ENCODE data around the gene SLC41A3. TPM values are rescaled to one million over a fixed set of nuclear protein-coding genes. Genes with fewer than 3 reads are reported as not detected.

Gene SLC41A3
- total and polyA plus RNA-seq, 2 of the 4 experiments (the other 2 are of a cell fraction), result 30.5 to 43.5 TPM

GRCh38 chr3:126065876-126066275 is 18.0 kb downstream of the SLC41A3 start:
- no peak overlapping the region for H3K4me3 ChIP-seq (ENCODE audit: insufficient read depth, low read depth, low read length)
- no peaks in the 10 kb centered on the region for H4K20me1 ChIP-seq (ENCODE audit: insufficient read depth, low read length)
- H2BK20ac ChIP-seq (ENCODE audit: low read depth, low read length), result no peak overlapping the region
- H3K9ac ChIP-seq (ENCODE audit: low read depth, low read length), result no peak overlapping the region
- in situ Hi-C loops (cut with MboI; ENCODE audit: low sequenced_read_pairs) (no loop called here), intact Hi-C loops (cut with micrococcal nuclease) (no loop called here), dilution Hi-C loops (cut with HindIII; ENCODE audit: low sequenced_read_pairs, unreplicated experiment) (no loop called here)
- no peak for TF ChIP-seq RFX5 (IDR thresholded peaks at IDR 0.05; ENCODE audit: low read depth, low read length)
- no peak overlapping the region for H3K27ac ChIP-seq (ENCODE audit: insufficient read depth, low read length)
- H3K9me3 ChIP-seq (ENCODE audit: control insufficient read depth, insufficient read depth, low read length), result no peaks in the 10 kb centered on the region
- H3K18ac ChIP-seq (ENCODE audit: low read depth, low read length), result no peak overlapping the region
- BruUV-seq (replicated peaks), result no TSS peak
- H4K91ac ChIP-seq (ENCODE audit: insufficient read depth, low read depth, low read length), result no peak overlapping the region
- no peak overlapping the region for H2AK9ac ChIP-seq (replicated peaks; ENCODE audit: low read depth, low read length, poor library complexity)
- no peaks in the 10 kb centered on the region for H3K79me1 ChIP-seq (ENCODE audit: low read depth in 1 of 2, low read length in 2 of 2)
- no peak overlapping the region for H2AFZ ChIP-seq (replicated peaks; ENCODE audit: low read length, poor library complexity)
- 100% methylated on average over 1 of the region's 3 CpGs; no CpG with 5 or more reads in 1 of the 2 experiments for WGBS, 2 experiments (ENCODE audit: extremely low coverage in 2 of 2, insufficient read length in 1 of 2)
- H3K4ac ChIP-seq (ENCODE audit: low read depth, low read length), result no peak overlapping the region
- no peak overlapping the region for H2BK5ac ChIP-seq (ENCODE audit: low read depth, low read length, poor library complexity, severe bottlenecking)
- ChIA-PET CTCF (no interaction called here), POLR2A (ENCODE audit: unreplicated experiment) (no interaction called here)
- DNase-seq, result no peak
- no peak for ATAC-seq (ENCODE audit: low read depth)
- H2BK120ac ChIP-seq (ENCODE audit: low read depth, low read length), result no peak overlapping the region
- no peak overlapping the region for H3K56ac ChIP-seq (ENCODE audit: extremely low read depth, insufficient read depth, low read length)
- 0 out of 2 replicates have a peak, but pooled peaks cover 3% of the 10 kb centered on the region for H3K9me1 ChIP-seq (ENCODE audit: insufficient read depth, low read length)
- no peak overlapping the region for H2BK15ac ChIP-seq (ENCODE audit: low read depth, low read length)
- H3K36me3 ChIP-seq (ENCODE audit: control insufficient read depth, insufficient read depth, low read length), result 0 out of 2 replicates have a peak, but pooled peaks cover 2% of the 10 kb centered on the region
- no peak overlapping the region for H3K14ac ChIP-seq (replicated peaks; ENCODE audit: low read depth, low read length)
- no peak overlapping the region for H4K8ac ChIP-seq (ENCODE audit: low read depth in 2 of 2, low read length in 2 of 2)
- no peak overlapping the region for H3K23ac ChIP-seq (ENCODE audit: low read depth, low read length)
- no peak overlapping the region for H4K5ac ChIP-seq (ENCODE audit: low read depth, low read length)
- H2AK5ac ChIP-seq (ENCODE audit: low read depth, low read length), result no peak overlapping the region
- no peaks in the 10 kb centered on the region for H3K4me1 ChIP-seq (ENCODE audit: control insufficient read depth, insufficient read depth, low read length)
- no peak overlapping the region for H3K4me2 ChIP-seq (ENCODE audit: low read depth, low read length)
- no peaks in the 10 kb centered on the region for H3K27me3 ChIP-seq (ENCODE audit: control insufficient read depth, insufficient read depth, low read length)

Data from IMR-90 (cell line).